ENCODE data around the gene SLC18A3.

- TF ChIP-seq CTCF (IDR thresholded peaks at IDR 0.05) (no peak), POLR2AphosphoS5 (IDR thresholded peaks at IDR 0.05) (no peak), POLR2A (IDR thresholded peaks at IDR 0.05; ENCODE audit: low read depth) (no peak), EP300 (IDR thresholded peaks at IDR 0.05) (no peak)
These were observed 9.5 kb downstream of the SLC18A3 start for GRCh38 chr10:49619613-49620012.

Data from esophagus muscularis mucosa (tissue), 4 donors.